ENCODE measurements around the gene SLC66A1. TPM values are rescaled to one million over a fixed set of nuclear protein-coding genes. Genes with fewer than 3 reads are reported as not detected.

Gene SLC66A1
- total RNA-seq, 1 experiment from 2014 or later: 27.7 TPM

- Histone ChIP-seq H3F3A (ENCODE audit: low read length, unreplicated experiment) (no peaks in the 10 kb centered on the region), H3K9me3 (ENCODE audit: low read length) (no peaks in the 10 kb centered on the region), H2AFZ (ENCODE audit: low read length) (no peak overlapping the region), H3K27ac (ENCODE audit: low read length) (no peak overlapping the region), H3K9me2 (replicated peaks; ENCODE audit: low read length) (no peaks in the 10 kb centered on the region), H3K4me3 (ENCODE audit: low read length) (no peak overlapping the region), H3K79me2 (ENCODE audit: low read length) (peaks cover 17% of the 10 kb centered on the region), H3K4me1 (ENCODE audit: insufficient read depth, low read length) (peaks cover 20% of the 10 kb centered on the region), H3K9ac (ENCODE audit: low read length) (no peak overlapping the region), H3K4me2 (ENCODE audit: low read length) (no peak overlapping the region), H3K36me3 (ENCODE audit: low read depth, low read length) (no peaks in the 10 kb centered on the region), H4K20me1 (ENCODE audit: low read length) (peaks cover 13% of the 10 kb centered on the region; the same call in 1 of the 2 replicates), H3K27me3 (ENCODE audit: low read length) (no peaks in the 10 kb centered on the region)
- intact Hi-C loops (cut with micrococcal nuclease): no loop called here
- ATAC-seq (no peak), DNase-seq (no peak)
- ChIA-PET POLR2A (ENCODE audit: unreplicated experiment) (interaction anchor here (0.7 kb wide), 1 partner anchor 297 kb away, joined by 25 read pairs; no protein-coding TSS in a partner anchor), CTCF (no interaction called here)
- no TSS peak for BruUV-seq (replicated peaks)
- TF ChIP-seq EZH2 (IDR thresholded peaks at IDR 0.05; ENCODE audit: low read length, unreplicated experiment) (no peak), CTCF (conservative IDR thresholded peaks at IDR 0.05; ENCODE audit: low read depth, low read length) (no peak), EZH2phosphoT487 (IDR thresholded peaks at IDR 0.05; ENCODE audit: borderline replicate concordance, low read length) (no peak)
Observed at GRCh38 chr1:19363536-19364152, 51.5 kb downstream of the SLC66A1 start.

- intact Hi-C loops (cut with micrococcal nuclease): no loop called here
- Histone ChIP-seq H4K20me1 (ENCODE audit: low read length) (peaks cover 8% of the 10 kb centered on the region; the same call in 1 of the 2 replicates), H3F3A (ENCODE audit: low read length, unreplicated experiment) (no peaks in the 10 kb centered on the region), H3K4me2 (ENCODE audit: low read length) (no peak overlapping the region), H3K4me1 (ENCODE audit: insufficient read depth, low read length) (peaks cover 20% of the 10 kb centered on the region), H3K9me3 (ENCODE audit: low read length) (no peaks in the 10 kb centered on the region), H3K9me2 (replicated peaks; ENCODE audit: low read length) (no peaks in the 10 kb centered on the region), H3K9ac (ENCODE audit: low read length) (no peak overlapping the region), H3K79me2 (ENCODE audit: low read length) (peaks cover 4% of the 10 kb centered on the region), H3K27me3 (ENCODE audit: low read length) (no peaks in the 10 kb centered on the region), H2AFZ (ENCODE audit: low read length) (no peak overlapping the region), H3K27ac (ENCODE audit: low read length) (no peak overlapping the region), H3K36me3 (ENCODE audit: low read depth, low read length) (no peaks in the 10 kb centered on the region), H3K4me3 (ENCODE audit: low read length) (no peak overlapping the region)
- TF ChIP-seq CTCF (conservative IDR thresholded peaks at IDR 0.05; ENCODE audit: low read depth, low read length): no peak
- TF ChIP-seq EZH2 (IDR thresholded peaks at IDR 0.05; ENCODE audit: low read length, unreplicated experiment): no peak
- no peak for TF ChIP-seq EZH2phosphoT487 (IDR thresholded peaks at IDR 0.05; ENCODE audit: borderline replicate concordance, low read length)
- no TSS peak for BruUV-seq (replicated peaks)
- POLR2A ChIA-PET (ENCODE audit: unreplicated experiment): no interaction called here
- CTCF ChIA-PET: interaction anchor here (0.5 kb wide), 1 partner anchor 24 kb away, joined by 3 read pairs; no protein-coding TSS in a partner anchor
- DNase-seq (no peak), ATAC-seq (no peak)
Observed at GRCh38 chr1:19365721-19366120, 53.6 kb downstream of the SLC66A1 start.
